LNCaP clone FGC (cell line): Measurements from ENCODE around the gene OTOG.

ENCODE experiments used
- DNase-seq: peaks from one replicate; pipeline ENCODE4 v3.0.0-alpha.2; 2011; ENCODE audit warnings: low read depth
- H3K4me3 ChIP-seq: 2 replicates; pipeline ENCODE4 v1.5.1; 2011; ENCODE audit warnings: mild to moderate bottlenecking, low read depth, low read length, control low read depth
- TF ChIP-seq, protein P1 (sequence below): IDR thresholded peaks from 2 replicates; pipeline ENCODE4 v1.5.1; 2012; ENCODE audit warnings: mild to moderate bottlenecking; ENCODE audit not compliant: control insufficient read depth, insufficient read depth; ENCODE audit errors: extremely low read depth

OTOG gene

GRCh38 chr11:17529844-17530185 is 17.2 kb upstream of the OTOG start:
- H3K4me3 ChIP-seq = no peak overlapping the region
- no peak for DNase-seq
- TF ChIP-seq, protein P1, sequence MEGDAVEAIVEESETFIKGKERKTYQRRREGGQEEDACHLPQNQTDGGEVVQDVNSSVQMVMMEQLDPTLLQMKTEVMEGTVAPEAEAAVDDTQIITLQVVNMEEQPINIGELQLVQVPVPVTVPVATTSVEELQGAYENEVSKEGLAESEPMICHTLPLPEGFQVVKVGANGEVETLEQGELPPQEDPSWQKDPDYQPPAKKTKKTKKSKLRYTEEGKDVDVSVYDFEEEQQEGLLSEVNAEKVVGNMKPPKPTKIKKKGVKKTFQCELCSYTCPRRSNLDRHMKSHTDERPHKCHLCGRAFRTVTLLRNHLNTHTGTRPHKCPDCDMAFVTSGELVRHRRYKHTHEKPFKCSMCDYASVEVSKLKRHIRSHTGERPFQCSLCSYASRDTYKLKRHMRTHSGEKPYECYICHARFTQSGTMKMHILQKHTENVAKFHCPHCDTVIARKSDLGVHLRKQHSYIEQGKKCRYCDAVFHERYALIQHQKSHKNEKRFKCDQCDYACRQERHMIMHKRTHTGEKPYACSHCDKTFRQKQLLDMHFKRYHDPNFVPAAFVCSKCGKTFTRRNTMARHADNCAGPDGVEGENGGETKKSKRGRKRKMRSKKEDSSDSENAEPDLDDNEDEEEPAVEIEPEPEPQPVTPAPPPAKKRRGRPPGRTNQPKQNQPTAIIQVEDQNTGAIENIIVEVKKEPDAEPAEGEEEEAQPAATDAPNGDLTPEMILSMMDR = no peak

- H3K4me3 ChIP-seq = no peak overlapping the region
- TF ChIP-seq, protein P1 = no peak
- no peak for DNase-seq
These were observed 15.9 kb upstream of the OTOG start for GRCh38 chr11:17531071-17531600.

GRCh38 chr11:17531636-17532113 is 15.4 kb upstream of the OTOG start:
- DNase-seq = no peak
- TF ChIP-seq, protein P1 = no peak
- H3K4me3 ChIP-seq = no peak overlapping the region

GRCh38 chr11:17532784-17533183 is 14.3 kb upstream of the OTOG start:
- no peak for DNase-seq
- TF ChIP-seq, protein P1 = no peak
- H3K4me3 ChIP-seq = no peak overlapping the region

DNA sequence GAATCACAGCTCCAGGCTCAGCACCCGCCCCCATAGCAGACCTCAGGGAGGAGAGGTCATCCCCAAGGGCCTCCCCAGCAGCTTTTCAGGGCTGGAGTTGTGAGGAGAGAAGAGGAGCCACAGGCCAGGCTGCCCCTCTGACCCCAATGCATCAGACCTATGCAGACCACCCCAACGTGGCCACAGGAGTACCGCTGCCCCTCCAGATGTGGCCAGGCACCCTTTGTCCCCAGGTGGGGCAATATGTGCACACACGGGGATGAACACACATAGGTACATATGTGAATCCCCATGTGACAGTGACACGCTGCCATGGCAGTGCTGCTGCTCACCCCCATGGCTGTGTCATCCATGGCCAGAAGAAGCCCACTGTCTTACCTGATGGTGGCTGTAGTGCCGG is 13.7 kb upstream of the OTOG start:
- DNase-seq = no peak
- no peak overlapping the region for H3K4me3 ChIP-seq
- TF ChIP-seq, protein P1 = no peak

DNA sequence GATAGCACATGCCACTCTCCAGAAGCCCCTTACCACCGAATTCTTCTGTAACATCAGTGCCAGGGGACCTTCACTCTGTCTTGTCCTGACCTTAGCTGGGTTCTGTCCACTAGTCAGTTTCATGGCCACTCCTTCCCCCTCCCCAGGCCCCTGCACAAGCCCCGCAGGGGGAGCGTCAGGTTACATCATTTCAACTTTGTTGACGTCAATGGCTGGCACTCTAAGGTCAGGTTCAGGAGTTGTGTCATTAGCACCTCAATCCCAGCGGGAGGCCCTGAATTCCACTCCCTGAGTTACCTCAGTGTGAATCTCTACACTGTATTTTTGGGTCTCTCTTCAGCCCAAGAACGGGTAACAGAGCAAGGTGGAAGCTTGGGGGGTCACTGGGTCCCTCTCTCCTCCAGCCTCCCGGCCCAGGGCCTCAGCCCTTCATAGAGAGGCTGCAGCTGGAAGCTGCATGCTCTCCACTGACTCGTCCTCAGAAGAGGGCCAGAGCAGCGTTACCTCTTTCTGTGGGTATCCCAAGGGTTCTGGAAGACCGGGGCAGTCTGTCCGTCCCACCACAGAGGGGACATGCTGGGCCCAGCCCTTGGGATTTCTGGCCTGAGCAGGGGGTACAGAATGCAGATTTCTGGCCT is 13.2 kb upstream of the OTOG start:
- no peak overlapping the region for H3K4me3 ChIP-seq
- DNase-seq = no peak
- TF ChIP-seq, protein P1 = no peak

DNA sequence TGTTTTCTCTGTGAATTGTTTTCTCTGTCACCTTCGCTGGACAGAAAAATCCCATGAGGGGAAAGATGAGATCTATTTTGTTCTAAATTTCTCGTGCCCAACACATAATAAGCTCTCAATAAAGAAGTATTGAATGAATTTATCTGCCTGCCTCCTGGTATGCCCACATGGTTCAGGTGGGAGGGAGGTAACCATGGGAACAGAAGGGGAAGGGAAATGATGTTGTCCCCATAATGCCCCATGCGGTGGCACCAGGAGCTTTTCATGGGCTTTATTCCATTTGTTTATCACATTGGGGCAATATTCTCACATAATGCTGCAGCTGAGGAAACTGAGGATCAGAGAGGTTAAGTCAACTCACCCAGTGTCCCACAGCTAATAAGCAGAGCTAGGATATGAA is 11.6 kb upstream of the OTOG start:
- TF ChIP-seq, protein P1 = no peak
- DNase-seq = no peak
- no peak overlapping the region for H3K4me3 ChIP-seq
